Measurements from ENCODE around the gene PARD3.

PARD3 gene

DNA sequence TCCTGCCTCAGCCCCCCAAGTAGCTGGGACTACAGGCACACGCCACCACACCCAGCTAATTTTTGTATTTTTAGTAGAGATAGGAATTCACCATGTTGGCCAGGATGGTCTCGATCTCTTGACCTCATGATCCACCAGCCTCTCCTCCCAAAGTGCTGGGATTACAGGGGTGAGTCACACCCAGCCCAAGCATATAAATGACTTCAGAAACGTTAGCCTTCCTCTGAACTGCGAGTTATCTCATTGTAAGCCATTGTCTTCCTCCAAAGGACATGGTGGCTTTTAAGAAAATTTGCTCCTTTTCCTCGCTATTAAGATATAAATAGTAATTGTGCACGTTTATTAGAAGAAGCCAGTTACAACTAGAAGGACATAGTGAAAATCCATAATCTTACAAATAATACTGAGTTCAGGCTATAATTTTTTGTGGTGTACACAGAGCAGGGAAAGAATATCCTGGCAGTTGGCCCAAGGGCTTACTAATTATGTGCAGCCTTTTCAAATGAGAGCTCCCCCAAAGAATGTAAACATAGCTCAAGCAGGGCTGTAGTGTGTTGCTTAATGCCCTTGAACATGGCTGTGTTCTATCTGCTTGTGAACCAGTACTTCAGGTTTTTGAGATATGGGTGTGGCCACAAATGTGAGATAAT lies 495.8 kb downstream of the PARD3 start:
- peak; percentile 90 for DNase-seq

DNA sequence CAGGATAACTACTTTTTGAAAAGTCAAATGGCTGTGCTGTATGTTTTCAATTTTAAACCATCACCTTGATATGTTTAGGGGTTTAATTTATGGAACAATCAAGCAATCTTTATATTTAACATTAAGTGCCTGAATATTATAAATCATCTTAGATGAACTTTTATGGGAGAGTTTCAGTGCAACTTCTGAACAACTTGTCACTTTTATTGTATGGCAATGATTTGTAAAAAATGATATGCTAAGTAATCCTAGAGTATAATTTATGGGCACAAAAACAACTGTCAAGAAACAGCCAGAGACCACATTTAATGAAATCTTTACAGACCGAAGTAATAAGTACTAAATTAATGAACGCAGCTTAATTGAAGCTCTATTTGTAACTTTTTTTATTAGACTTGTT lies 498.9 kb downstream of the PARD3 start:
- no peak for DNase-seq

DNA sequence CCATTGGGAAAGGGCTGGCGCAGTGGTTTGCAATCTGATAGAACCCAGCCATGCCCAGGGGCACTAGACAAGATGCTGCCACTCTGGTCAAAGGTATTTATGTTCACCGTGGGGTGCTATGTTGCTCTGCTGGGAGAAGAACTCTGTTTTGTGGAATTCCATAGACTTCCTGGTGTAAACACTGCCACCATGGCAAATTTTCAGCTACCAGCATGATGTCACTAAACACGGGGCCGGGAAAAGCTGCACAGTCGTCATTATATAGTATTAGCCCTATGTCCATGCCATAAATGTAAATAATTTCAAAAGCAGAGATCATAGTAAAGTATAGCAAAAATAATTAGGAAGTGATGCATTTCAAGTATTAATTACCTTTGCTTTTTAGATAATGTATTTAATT lies 500.6 kb downstream of the PARD3 start:
- DNase-seq = no peak

DNA sequence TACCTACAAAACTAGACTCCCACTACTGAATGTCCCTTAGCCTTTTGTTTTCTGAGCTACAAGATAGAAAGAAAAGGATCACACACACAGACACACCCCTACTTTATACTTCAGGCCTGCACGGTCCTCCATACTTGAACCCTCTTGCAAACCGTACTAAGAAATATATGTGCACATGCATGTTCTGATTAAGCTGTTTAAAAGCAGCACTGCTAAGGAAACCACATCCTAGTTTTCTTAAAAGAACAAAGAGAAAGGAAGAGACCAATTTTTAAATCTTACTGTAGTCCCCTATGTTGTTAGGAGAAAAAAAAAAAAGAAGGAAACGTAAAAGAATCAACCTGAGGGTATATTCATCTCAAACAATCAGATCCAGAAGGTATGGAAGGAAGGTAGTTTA lies 501.2 kb downstream of the PARD3 start:
- no peak for DNase-seq

DNA sequence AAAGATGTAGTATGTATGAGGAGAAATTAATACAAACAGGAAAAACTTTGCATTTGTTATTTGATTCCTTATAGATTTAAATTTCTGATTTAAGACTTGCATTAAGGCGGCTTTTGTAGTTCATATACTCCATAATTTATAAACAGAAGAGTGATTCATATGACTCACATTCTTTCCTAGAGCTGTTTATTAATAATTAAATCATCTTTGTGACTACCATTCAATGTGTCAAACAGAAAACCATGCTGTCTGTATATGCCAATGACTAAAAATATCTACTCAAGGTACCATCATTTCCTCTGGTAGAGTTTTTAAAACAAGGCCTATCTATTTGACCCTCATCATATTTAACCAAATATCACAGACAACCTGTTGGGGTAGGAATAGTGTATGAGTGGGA lies 501.7 kb downstream of the PARD3 start:
- no peak for DNase-seq

DNA sequence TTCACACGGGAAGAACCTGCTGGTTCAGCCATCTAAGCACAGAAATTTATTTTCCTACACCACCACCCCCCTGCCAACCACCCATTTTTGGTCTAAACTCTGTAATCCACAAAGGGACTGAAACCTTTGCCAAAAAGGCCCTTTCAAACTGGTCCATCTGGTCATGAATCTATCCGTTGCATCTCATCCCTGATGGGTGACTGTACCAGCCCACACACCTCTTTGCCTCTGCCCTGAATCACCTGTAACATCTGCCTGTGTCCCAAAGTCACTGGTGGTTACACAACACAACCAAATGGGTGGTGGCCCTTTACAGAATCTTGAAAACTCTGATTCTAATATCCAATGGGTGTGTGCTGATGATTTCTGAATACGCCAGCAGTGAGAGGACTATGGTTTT lies 503.4 kb downstream of the PARD3 start:
- DNase-seq = no peak

DNA sequence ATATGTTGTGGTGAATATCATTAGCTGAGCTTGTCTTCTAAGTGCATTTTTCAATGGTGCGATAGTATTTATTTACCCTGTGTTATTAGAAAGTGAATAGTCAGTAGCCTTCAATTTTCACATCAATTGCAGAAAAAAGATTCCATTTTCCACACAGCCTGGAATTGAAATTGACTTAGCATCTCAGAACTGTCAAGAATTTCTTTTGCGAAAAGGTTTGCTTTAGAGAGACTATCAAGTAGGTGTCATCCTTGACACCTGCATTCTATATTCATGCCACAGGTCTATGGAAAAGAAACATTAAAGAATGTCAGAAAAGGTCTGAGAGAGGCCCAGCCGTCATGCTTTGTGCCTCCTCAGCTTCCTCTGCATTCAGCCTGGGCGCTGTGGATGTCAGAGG lies 504.9 kb downstream of the PARD3 start:
- DNase-seq = no peak

DNA sequence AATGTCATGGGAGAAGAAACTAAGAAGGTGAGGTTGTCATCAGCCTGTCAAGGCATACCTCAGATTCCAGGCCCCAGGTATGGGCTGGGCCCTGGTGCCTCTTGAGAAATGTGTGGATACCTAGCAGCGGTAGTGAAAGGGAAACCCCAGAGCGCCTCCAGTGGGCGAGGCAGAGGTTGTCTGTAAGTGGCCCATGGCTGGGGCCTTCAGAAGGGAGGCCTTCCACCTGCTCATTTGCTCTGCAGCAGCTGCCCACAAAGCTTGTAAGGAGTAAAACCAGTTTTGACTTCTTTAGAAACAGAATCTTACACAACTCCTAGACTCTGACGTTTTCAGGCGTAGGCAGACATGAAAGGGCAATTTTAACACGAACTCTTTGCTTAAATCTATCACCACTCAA lies 509.9 kb downstream of the PARD3 start:
- DNase-seq = no peak

DNA sequence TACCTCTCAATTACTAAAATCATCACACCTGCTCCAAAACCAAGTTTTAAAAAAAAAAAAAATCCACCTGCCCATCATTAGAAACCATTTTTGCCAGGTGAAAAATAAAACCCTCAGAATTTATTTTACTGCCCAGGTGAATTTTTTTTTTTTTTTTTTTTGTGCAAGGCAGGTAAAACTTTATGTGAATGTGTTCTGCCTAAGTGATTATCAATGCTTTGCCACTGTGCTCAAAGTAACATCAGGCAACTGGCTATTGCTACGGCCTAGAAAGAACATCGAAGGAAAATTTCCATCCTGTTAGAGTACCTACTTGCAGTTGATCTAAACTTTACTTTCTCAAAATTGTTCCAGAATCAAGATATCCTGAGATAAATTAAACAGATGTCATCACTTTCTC lies 512.1 kb downstream of the PARD3 start:
- DNase-seq = no peak

DNA sequence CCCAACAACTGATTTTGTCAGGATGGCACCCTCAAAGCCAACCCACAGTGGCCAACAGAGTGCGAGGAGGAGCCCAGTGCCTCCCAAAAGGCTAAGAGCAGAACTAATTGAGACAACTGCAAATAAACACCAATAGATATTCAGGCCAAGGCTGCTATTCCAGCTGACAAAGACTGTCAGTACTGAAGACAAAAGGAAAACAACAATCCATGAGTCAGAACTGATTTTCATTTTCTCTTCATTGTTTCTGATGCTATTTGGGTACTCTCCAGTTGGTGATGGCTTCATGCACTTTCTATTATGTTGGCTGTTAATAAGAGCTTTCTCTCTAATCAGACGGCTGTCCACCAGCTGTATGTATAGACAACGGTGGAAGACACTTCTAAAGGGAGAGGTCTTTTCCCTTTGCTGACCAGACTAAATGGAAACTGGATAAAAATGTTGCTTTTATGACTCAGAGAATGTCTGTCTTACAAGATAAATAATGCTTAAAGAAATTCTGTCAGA lies 515.9 kb downstream of the PARD3 start:
- DNase-seq = no peak

DNA sequence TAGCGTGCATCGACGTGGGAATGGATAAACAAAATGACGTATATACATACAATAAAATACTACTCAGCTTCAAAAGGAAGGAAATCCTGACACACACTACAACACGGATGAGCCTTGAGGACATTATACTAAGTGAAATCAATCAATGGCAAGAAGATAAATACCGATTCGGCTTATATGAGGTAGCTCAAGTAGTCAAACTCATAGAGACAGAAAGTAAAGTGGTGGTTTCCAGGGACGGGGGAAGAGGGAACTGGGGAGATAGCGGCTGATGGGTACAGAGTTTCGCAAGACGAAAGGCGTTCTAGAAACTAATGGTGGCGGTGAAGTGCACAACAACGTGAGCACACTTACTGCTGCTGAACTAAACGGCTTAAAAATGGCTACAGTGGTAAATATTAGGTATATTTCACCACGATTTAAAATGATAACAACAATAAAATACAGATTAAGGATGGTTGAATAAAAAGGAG lies 516.7 kb downstream of the PARD3 start:
- DNase-seq = no peak

DNA sequence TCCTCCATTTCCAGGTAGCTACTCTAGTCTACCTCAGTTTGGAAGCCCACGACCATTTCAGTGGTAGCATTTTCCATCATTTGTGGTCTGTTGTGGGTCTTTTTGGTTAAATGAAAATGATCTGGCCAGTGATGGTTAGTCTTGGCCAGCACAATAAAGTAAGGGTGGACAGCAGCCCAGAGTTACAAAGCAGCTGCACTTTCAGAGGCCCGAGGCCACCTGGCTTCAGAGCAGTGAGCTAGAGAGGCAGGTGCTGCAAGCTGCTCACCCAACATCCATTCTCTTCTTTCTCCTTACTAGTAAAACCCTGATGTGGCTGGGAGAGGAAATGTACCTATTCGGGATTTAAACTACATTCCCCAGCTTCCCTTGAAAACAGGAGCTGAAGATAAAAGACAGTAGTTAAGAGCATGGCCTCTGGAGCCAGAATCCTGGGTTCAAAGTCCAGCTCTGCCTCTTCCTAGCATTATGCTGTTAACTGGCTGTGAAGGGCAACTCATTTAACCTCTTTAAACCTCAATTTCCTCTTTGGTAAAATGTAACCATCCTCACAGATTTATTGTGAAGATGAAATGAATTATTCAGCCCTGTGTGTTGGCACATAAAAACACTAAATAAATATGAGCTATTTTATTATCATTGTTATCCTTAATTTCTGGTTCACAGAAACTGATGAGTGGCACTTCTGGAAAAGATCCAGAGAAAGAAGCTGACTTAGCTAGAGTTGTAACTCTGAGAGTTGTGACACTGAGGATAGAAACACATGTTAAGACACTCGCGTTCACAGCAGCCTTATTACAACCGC lies 517.4 kb downstream of the PARD3 start:
- no peak for DNase-seq

DNA sequence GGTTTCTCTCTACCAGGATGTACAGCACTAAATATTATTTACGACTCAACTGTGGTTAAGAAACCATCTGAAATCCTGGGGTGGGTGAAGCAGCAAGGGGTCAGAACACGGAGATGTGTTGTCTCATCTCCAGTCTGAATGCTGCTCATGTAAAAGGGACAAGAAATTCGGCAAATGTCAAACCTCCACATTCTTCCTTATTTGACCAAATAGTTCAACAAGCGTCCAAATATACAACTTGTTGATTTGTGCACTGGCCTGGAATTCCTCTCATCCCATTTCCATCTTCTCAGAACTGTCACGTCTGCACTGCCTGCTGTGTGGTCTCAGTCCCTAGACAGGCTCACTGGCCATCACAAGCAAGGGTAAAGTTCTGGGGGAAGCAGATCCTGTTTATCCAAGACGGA lies 520.0 kb downstream of the PARD3 start:
- no peak for DNase-seq

DNA sequence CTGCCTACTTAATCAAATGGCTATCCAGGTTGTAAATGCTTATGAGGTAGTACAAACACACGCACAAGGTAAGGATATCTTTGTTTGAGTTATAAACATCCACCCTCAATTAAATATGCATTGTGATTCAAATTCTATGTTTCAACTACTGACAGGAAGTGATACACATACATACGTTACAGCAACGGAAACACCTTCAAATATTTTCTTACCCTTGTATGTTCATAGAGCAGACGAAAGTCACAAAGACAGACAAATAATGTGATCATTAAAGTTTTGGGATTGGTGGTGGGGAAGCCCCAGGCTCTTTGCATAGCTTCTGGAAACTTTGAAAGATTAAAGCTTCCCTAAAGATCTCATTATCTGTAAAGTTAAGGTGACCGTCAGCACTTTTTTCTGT lies 521.0 kb downstream of the PARD3 start:
- peak; percentile 48 for DNase-seq

DNA sequence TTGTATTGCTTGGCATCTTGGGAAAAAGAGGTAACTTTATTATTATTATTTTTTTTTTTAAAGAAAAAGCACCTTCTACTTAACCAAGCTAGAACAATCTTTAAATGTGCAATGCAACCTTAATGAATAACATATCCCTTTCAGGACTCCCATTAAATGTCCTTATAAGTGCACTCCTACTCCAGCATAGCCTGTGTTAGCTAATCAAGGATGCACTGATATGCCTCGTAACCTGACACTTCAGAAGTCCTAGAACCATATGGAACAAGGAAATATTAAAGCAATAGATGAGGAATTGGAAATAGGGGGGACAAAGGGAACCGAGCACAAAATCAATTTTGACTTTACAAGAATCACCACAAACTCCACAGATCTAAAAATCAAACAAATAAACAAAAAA lies 522.4 kb downstream of the PARD3 start:
- peak; percentile 43 for DNase-seq

DNA sequence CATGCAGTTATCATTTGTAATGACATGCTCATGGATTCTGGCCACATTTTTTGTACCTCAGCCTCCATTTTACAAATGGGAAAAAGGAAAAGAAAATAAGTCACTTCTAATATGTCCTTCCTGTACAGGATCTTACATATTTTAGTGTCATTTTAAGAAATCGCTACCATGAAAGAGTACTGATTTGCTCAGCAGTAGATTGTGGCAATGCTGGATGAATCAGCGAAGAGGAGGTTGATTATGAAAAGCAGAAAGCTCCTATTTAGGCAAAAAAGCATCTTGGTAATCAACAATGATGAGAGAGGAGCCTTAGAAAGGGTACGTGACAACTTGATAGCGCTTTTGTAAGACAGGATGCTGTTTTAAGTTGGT lies 522.9 kb downstream of the PARD3 start:
- DNase-seq = no peak

DNA sequence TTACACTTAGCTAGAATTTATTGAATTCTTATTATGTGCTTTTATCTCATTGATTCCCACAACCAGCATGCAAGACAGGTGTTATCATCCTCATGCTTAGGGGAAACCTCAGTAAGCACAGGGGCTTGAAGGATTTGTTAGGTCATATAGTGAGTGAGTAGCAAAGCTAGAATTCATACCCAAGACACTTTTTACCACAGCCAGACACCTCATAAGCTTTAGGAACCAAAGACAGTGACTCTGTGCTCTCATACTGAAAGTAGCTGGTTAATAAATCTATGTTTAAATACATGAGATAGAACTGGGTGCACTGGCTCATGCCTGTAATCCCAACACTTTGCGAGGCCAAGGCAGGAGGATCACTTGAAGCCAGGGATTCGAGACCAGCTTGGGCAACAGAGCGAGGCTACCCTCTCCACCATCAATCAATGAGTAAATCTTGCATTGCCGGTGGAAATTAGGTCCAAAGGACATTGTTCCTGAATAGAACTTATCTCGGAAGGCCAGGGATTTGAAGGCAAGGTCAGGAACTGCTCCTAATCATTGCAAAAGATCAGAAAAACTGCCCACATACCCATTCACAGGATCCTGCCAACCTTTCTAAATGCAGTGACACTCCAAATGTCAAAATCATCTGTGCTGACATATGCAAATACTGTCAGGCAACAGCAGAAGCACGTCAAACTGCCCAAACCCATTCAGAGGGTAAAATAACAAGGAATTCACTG lies 523.5 kb downstream of the PARD3 start:
- no peak for DNase-seq

DNA sequence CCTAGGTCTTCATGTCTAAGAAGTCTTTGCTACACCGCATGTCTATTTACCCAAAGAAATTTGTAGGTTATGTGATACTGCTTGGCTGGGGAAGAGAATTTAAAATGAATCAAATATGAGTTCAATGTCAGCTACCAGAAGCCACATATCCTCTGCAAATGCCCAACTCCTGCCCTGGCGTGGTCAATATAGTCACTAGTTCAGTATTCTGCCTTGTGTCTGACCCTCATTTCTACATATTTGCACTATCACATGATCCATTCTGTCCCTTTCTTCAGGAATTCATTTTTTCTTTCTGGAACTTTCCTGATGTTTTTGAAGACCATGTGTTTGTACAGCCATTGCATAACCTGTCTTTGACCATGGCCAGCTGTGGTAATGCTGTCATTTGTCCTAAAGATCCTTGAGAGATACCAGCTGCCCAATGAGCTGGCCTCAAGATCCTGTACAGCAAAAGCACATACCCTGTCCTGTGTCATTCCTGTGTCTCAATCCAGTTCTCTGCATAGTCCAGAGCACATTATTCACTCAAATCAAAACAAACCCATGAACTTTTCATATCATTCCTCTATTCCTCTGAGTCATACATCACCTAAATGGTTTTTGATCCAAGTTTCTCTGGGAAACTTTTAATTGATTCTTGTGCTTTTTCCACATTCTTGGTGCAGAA lies 524.5 kb downstream of the PARD3 start:
- no peak for DNase-seq

DNA sequence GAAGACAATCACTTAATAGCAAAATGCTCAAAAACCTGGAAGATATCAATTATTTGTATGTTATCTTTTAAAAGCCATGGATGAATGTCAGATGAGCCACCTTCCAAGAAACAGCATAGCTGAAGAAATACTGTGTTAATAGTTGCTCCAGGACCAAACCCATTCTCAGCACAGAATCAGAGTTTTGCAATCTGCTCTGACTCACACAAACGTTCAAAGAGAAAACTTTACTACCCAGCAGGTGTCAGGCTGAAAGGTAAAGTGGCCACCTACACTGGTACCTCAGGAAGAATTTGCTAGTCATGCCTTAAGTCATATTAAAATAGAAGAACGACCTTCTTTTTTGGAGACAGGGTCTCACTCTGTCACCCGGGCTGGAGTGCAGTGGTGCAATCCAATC lies 526.5 kb downstream of the PARD3 start:
- DNase-seq = no peak

DNA sequence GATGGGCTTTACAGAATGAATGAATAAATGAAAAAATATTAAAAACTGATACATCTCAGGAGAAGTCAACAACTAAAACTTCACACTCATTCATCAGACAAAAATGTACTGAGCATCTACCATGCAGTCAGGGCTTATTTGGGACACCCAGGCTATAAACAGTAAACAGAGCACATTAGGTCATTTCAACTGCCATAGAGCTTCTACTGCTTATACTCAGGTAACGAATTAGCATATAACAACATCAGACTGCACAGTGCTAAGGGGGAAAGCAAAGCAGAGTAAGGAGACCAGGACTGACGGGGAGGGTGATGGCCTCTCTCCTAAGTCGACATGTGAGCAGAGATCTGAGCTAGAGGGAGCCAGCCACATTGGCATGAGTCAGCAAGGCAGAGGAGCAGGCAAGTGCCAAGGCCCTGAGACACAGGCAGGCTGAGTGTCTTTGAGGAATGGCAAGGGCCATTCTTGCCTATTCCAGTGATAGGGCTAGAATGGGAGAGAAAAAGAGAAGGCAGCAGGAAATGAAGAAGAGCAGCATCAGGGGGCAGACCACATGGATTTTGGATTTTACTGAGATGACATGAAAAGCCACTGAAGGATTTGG lies 528.9 kb downstream of the PARD3 start:
- DNase-seq = no peak

DNA sequence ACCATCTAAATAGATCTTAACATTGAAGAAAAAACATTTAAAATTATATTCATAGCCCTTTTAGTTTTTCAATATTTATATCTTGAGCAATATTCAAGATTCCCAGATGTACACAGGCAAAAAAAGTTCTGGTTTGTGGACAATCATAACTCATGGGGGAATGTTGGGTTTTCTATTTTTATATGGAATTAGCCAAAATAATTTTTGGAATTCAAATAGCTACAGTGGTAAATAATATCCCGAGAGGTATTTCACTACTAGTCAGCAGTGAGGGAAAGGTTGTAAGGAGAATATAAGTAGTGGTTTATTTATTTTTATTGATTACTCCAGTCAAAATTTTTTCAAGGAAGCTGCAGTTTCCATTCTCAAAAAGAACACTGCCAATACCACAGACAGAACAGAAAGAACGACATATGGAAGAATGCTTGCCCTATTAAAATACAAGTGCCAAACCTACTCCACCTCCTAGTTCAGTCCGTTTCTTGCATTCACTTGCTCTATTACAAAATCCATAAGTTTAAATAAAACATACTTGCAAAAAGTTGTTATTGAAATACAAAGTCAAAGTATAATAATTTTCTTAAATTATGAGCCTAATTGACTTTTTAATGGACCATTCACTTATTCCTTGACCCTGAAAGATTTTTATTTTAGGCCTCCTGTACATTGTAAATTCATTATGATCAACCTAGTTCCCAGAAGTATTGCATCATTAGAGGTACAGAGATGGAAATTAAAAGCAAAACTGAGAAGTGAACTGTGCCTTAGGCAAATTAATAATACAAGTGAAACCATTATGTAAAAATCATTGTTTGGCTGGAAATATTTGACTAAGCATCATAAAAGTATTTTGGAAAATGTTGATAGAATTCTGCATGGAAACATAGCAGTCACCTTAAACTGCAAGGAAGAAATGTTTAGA lies 533.2 kb downstream of the PARD3 start:
- no peak for DNase-seq

Measured in DMS153 (cell line).